Measurements from ENCODE around the gene KRT78.

KRT78 gene

GRCh38 chr12:52839436-52840105 lies 9.2 kb downstream of the KRT78 start:
- DNase-seq (ENCODE audit: low read depth in 3 of 3, low spot score in 1 of 3) = no peak

- no peak for DNase-seq (ENCODE audit: low read depth in 3 of 3, low spot score in 1 of 3)
Observed at GRCh38 chr12:52838609-52839435, 10.0 kb downstream of the KRT78 start.

- no peak for DNase-seq (ENCODE audit: low read depth in 3 of 3, low spot score in 1 of 3)
Observed at GRCh38 chr12:52837781-52838608, 10.8 kb downstream of the KRT78 start.

- DNase-seq (ENCODE audit: low read depth in 3 of 3, low spot score in 1 of 3) = no peak
Observed at GRCh38 chr12:52837413-52837741, 11.4 kb downstream of the KRT78 start.

- DNase-seq (ENCODE audit: low read depth in 3 of 3, low spot score in 1 of 3) = no peak
Observed at GRCh38 chr12:52836491-52837412, 12.0 kb downstream of the KRT78 start.

GRCh38 chr12:52836042-52836466 lies 12.7 kb downstream of the KRT78 start:
- peak; percentile 5 to 36 (median 7) for DNase-seq (ENCODE audit: low read depth in 3 of 3, low spot score in 1 of 3)

GRCh38 chr12:52835271-52836041 lies 13.3 kb downstream of the KRT78 start:
- no peak for DNase-seq (ENCODE audit: low read depth in 3 of 3, low spot score in 1 of 3)

GRCh38 chr12:52834727-52835001 lies 14.1 kb downstream of the KRT78 start:
- DNase-seq (ENCODE audit: low read depth in 3 of 3, low spot score in 1 of 3) = no peak

GRCh38 chr12:52833922-52834726 lies 14.7 kb downstream of the KRT78 start, which contains the start of gene KRT79:
KRT79 (minus strand) TSS chr12:52834311; CDS start chr12:52834260, 51 bp downstream.
- no peak for DNase-seq (ENCODE audit: low read depth in 3 of 3, low spot score in 1 of 3)

- DNase-seq (ENCODE audit: low read depth in 3 of 3, low spot score in 1 of 3) = no peak
Observed at GRCh38 chr12:52832985-52833905, 15.5 kb downstream of the KRT78 start.

- DNase-seq (ENCODE audit: low read depth in 3 of 3, low spot score in 1 of 3) = no peak
Observed at GRCh38 chr12:52832451-52832850, 16.3 kb downstream of the KRT78 start.

GRCh38 chr12:52831251-52831650 lies 17.5 kb downstream of the KRT78 start:
- no peak for DNase-seq (ENCODE audit: low read depth in 3 of 3, low spot score in 1 of 3)

- DNase-seq (ENCODE audit: low read depth in 3 of 3, low spot score in 1 of 3) = no peak
Observed at GRCh38 chr12:52829986-52830770, 18.6 kb downstream of the KRT78 start.

GRCh38 chr12:52828591-52829021 lies 20.2 kb downstream of the KRT78 start:
- no peak for DNase-seq (ENCODE audit: low read depth in 3 of 3, low spot score in 1 of 3)

- no peak for DNase-seq (ENCODE audit: low read depth in 3 of 3, low spot score in 1 of 3)
Observed at GRCh38 chr12:52828156-52828555, 20.6 kb downstream of the KRT78 start.

GRCh38 chr12:52827499-52828090 lies 21.2 kb downstream of the KRT78 start:
- DNase-seq (ENCODE audit: low read depth in 3 of 3, low spot score in 1 of 3) = no peak

Measured in stimulated activated CD4-positive, alpha-beta T cell treated with anti-CD3 and anti-CD28 coated beads, TNF-alpha, amount 100 ng/mL, for 1 hour (primary cell).